ENCODE data around the gene NAALADL2.

DNA sequence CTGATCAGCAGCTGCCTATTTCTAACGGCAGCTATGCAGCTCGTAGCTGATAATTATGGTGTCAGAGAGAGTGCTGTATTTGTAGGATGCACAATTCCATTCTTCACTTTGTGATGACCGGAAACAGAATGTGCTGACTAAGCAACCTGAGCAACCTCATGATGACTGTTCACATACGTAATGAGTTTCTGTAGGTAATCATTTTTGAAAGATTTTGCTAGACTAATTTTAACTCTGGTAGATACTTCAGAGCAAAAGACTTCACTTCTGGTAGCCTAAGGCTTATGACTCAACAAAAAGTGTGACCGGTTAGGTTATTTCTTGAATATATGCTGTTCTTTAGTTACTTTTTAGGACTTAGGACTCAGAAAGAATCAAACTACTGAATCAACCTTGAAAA is 567.7 kb downstream of the NAALADL2 start:
- TF ChIP-seq, protein P1, sequence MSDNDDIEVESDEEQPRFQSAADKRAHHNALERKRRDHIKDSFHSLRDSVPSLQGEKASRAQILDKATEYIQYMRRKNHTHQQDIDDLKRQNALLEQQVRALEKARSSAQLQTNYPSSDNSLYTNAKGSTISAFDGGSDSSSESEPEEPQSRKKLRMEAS (IDR thresholded peaks at IDR 0.05) = no peak
- TF ChIP-seq MAFK (conservative IDR thresholded peaks at IDR 0.05 in 1 of 2, IDR thresholded peaks at IDR 0.05 in 1 of 2; ENCODE audit: low read length in 2 of 2) (peak; percentile 96 to 98), ZBTB20 (CRISPR knock-in tag; IDR thresholded peaks at IDR 0.05; ENCODE audit: borderline replicate concordance, low read depth) (no peak), HOXA5 (CRISPR knock-in tag; IDR thresholded peaks at IDR 0.05) (no peak)
- TF ChIP-seq, protein P2, sequence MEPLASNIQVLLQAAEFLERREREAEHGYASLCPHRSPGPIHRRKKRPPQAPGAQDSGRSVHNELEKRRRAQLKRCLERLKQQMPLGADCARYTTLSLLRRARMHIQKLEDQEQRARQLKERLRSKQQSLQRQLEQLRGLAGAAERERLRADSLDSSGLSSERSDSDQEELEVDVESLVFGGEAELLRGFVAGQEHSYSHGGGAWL (CRISPR knock-in tag; IDR thresholded peaks at IDR 0.05) = no peak
- TF ChIP-seq, protein P3, sequence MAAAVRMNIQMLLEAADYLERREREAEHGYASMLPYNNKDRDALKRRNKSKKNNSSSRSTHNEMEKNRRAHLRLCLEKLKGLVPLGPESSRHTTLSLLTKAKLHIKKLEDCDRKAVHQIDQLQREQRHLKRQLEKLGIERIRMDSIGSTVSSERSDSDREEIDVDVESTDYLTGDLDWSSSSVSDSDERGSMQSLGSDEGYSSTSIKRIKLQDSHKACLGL (CRISPR knock-in tag; IDR thresholded peaks at IDR 0.05) = no peak
